Sigmoid colon (tissue), 4 donors: ENCODE data around the gene STK33.

Experiments used
- CTCF ChIP-seq, 4 experiments: fragments of 450-650 bp in 3 of 4; fragments of 200-600 bp in 1 of 4; IDR thresholded peaks; one replicate each; pipeline ENCODE4 v1.5.1; 2016 to 2019; ENCODE audit warnings: antibody characterized with exemption in 4 of 4, mild to moderate bottlenecking in 3 of 4, moderate library complexity in 2 of 4
- EP300 ChIP-seq, 4 donors: sonication (generic); formaldehyde crosslinking; IDR thresholded peaks; one replicate each; pipeline ENCODE4 v1.6.1; 2017; ENCODE audit warnings: antibody characterized with exemption in 4 of 4
- POLR2A ChIP-seq, 2 donors: fragments of 450-650 bp; IDR thresholded peaks; one replicate each; pipeline ENCODE4 v1.6.1; 2016; ENCODE audit warnings: antibody characterized with exemption in 2 of 2, mild to moderate bottlenecking in 2 of 2, moderate library complexity in 2 of 2

- no peak for TF ChIP-seq POLR2A (IDR thresholded peaks at IDR 0.05)
- TF ChIP-seq CTCF (IDR thresholded peaks at IDR 0.05): no peak
- TF ChIP-seq EP300 (IDR thresholded peaks at IDR 0.05): no peak
Observed at GRCh38 chr11:8352103-8352875, 241.7 kb downstream of the STK33 start.
